Transverse colon (tissue), 3 donors: ENCODE data around the gene ZNF607.

Experiments used
- CTCF ChIP-seq, 5 experiments: fragments of 200-600 bp in 3 of 5; fragments of 450-650 bp in 2 of 5; sonication (generic) in 3 of 5; IDR thresholded peaks; 1 replicate in 2 of 5; 2 replicates in 3 of 5; pipeline ENCODE4 v1.5.1; 2016 to 2017; ENCODE audit warnings: antibody characterized with exemption in 5 of 5, inconsistent platforms in 3 of 5, mild to moderate bottlenecking in 2 of 5, moderate library complexity in 1 of 5
- EP300 ChIP-seq: sonication (generic); formaldehyde crosslinking; IDR thresholded peaks from one replicate; pipeline ENCODE4 v1.6.1; 2017; ENCODE audit warnings: antibody characterized with exemption, low read depth
- POLR2A ChIP-seq: fragments of 450-650 bp; IDR thresholded peaks from one replicate; pipeline ENCODE4 v1.6.1; 2016; ENCODE audit warnings: antibody characterized with exemption, mild to moderate bottlenecking, moderate library complexity

GRCh38 chr19:37655689-37656371 lies 63.7 kb downstream of the ZNF607 start:
- TF ChIP-seq CTCF (IDR thresholded peaks at IDR 0.05) (no peak), POLR2A (no peak), EP300 (no peak)
